ENCODE data around the gene CCDC159.

The CCDC159 gene

GRCh38 chr19:11390933-11391680 lies 44.8 kb downstream of the CCDC159 start:
- H3F3A ChIP-seq (ENCODE audit: control insufficient read depth, insufficient read depth) = no peaks in the 10 kb centered on the region
- no peaks in the 10 kb centered on the region; the same call in 1 of the 2 replicates for H3K27me3 ChIP-seq (ENCODE audit: control insufficient read depth, low read length)
- no peaks in the 10 kb centered on the region for H3K36me3 ChIP-seq (ENCODE audit: control insufficient read depth, low read length)
- H3K79me2 ChIP-seq (ENCODE audit: control insufficient read depth, low read length) = no peaks in the 10 kb centered on the region
- H4K20me1 ChIP-seq (ENCODE audit: control insufficient read depth, insufficient read depth, low read depth, low read length) = no peaks in the 10 kb centered on the region
- TF ChIP-seq, protein P1, sequence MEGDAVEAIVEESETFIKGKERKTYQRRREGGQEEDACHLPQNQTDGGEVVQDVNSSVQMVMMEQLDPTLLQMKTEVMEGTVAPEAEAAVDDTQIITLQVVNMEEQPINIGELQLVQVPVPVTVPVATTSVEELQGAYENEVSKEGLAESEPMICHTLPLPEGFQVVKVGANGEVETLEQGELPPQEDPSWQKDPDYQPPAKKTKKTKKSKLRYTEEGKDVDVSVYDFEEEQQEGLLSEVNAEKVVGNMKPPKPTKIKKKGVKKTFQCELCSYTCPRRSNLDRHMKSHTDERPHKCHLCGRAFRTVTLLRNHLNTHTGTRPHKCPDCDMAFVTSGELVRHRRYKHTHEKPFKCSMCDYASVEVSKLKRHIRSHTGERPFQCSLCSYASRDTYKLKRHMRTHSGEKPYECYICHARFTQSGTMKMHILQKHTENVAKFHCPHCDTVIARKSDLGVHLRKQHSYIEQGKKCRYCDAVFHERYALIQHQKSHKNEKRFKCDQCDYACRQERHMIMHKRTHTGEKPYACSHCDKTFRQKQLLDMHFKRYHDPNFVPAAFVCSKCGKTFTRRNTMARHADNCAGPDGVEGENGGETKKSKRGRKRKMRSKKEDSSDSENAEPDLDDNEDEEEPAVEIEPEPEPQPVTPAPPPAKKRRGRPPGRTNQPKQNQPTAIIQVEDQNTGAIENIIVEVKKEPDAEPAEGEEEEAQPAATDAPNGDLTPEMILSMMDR (IDR thresholded peaks at IDR 0.05; ENCODE audit: low read depth, low read length, poor library complexity, severe bottlenecking) = no peak
- TF ChIP-seq EZH2phosphoT487 (IDR thresholded peaks at IDR 0.05; ENCODE audit: borderline replicate concordance, low read length) = no peak
- no peak overlapping the region for H3K4me2 ChIP-seq (ENCODE audit: low read length)
- no peaks in the 10 kb centered on the region for H3K9me2 ChIP-seq (replicated peaks; ENCODE audit: control insufficient read depth, low read length)
- H3K4me1 ChIP-seq (ENCODE audit: control insufficient read depth, low read length) = peaks cover 19% of the 10 kb centered on the region
- H3K4me3 ChIP-seq (ENCODE audit: low read length) = no peak overlapping the region
- H3K9me3 ChIP-seq (ENCODE audit: control insufficient read depth, insufficient read depth, low read length) = peaks cover 3% of the 10 kb centered on the region; the same call in 1 of the 2 replicates
- H3K27ac ChIP-seq (ENCODE audit: low read depth, low read length) = no peak overlapping the region

DNA sequence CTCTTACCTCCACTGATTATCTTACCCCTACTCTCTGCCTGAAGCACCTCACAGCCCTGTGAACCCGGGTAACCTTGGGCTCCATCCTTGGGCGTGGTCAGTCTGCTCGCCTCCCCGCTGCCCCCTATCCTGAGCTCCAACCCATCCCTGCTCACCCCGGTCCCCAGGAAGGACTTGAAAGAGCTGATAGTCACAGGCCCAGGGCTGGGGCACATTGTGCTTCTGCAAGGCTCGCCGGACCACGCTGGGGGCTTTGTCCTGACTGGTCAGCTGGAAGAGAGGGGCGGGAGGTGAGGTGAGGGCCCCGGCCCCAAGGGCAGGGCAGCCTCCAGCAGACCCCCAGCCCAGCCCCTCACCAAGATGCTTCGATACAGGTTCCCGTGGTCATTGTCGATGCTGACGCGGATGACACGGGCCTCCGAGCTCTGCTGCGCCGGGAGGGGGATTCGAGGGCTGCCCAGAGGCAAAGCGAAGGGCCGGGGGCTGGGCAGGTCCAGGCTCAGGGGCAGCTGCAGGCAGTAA lies 50.8 kb downstream of the CCDC159 start:
- no peaks in the 10 kb centered on the region; the same call in 1 of the 2 replicates for H3K27me3 ChIP-seq (ENCODE audit: control insufficient read depth, low read length)
- no peak overlapping the region for H3K4me3 ChIP-seq (ENCODE audit: low read length)
- no peak overlapping the region for H3K4me2 ChIP-seq (ENCODE audit: low read length)
- H3K36me3 ChIP-seq (ENCODE audit: control insufficient read depth, low read length) = no peaks in the 10 kb centered on the region
- no peaks in the 10 kb centered on the region for H3K9me2 ChIP-seq (replicated peaks; ENCODE audit: control insufficient read depth, low read length)
- H4K20me1 ChIP-seq (ENCODE audit: control insufficient read depth, insufficient read depth, low read depth, low read length) = no peaks in the 10 kb centered on the region
- no peak overlapping the region for H3K27ac ChIP-seq (ENCODE audit: low read depth, low read length)
- H3F3A ChIP-seq (ENCODE audit: control insufficient read depth, insufficient read depth) = no peaks in the 10 kb centered on the region
- H3K79me2 ChIP-seq (ENCODE audit: control insufficient read depth, low read length) = no peaks in the 10 kb centered on the region
- no peaks in the 10 kb centered on the region for H3K4me1 ChIP-seq (ENCODE audit: control insufficient read depth, low read length)
- TF ChIP-seq, protein P1 (IDR thresholded peaks at IDR 0.05; ENCODE audit: low read depth, low read length, poor library complexity, severe bottlenecking) = no peak
- no peak for TF ChIP-seq EZH2phosphoT487 (IDR thresholded peaks at IDR 0.05; ENCODE audit: borderline replicate concordance, low read length)
- H3K9me3 ChIP-seq (ENCODE audit: control insufficient read depth, insufficient read depth, low read length) = no peaks in the 10 kb centered on the region

DNA sequence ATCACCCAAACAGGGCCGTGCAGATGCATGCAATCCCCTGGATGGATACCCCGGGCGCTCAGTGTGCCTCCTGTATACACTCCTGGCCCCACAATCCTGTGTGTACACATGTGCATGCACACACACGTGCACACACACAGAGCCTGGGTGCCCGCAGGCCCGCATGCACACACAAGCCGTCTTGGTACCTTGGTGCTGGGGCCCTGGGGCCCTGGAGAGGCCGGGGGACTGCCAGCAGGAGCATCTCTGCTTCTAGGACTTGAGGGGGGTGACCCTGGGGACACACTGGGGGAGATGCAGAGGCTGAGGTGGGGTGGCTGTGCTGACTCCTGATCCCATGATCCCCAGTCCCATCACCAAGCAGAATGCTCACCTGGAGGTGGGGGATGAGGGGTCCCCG lies 53.3 kb downstream of the CCDC159 start:
- H3K9me3 ChIP-seq (ENCODE audit: control insufficient read depth, insufficient read depth, low read length) = no peaks in the 10 kb centered on the region
- H3K27me3 ChIP-seq (ENCODE audit: control insufficient read depth, low read length) = no peaks in the 10 kb centered on the region; the same call in 1 of the 2 replicates
- TF ChIP-seq, protein P1 (IDR thresholded peaks at IDR 0.05; ENCODE audit: low read depth, low read length, poor library complexity, severe bottlenecking) = no peak
- no peak for TF ChIP-seq EZH2phosphoT487 (IDR thresholded peaks at IDR 0.05; ENCODE audit: borderline replicate concordance, low read length)
- no peak overlapping the region for H3K4me3 ChIP-seq (ENCODE audit: low read length)
- H4K20me1 ChIP-seq (ENCODE audit: control insufficient read depth, insufficient read depth, low read depth, low read length) = no peaks in the 10 kb centered on the region
- H3K36me3 ChIP-seq (ENCODE audit: control insufficient read depth, low read length) = no peaks in the 10 kb centered on the region
- no peaks in the 10 kb centered on the region for H3K9me2 ChIP-seq (replicated peaks; ENCODE audit: control insufficient read depth, low read length)
- H3F3A ChIP-seq (ENCODE audit: control insufficient read depth, insufficient read depth) = no peaks in the 10 kb centered on the region
- no peaks in the 10 kb centered on the region for H3K4me1 ChIP-seq (ENCODE audit: control insufficient read depth, low read length)
- H3K4me2 ChIP-seq (ENCODE audit: low read length) = no peak overlapping the region
- H3K27ac ChIP-seq (ENCODE audit: low read depth, low read length) = no peak overlapping the region
- no peaks in the 10 kb centered on the region for H3K79me2 ChIP-seq (ENCODE audit: control insufficient read depth, low read length)
